Right lobe of liver (tissue), 6 donors: ENCODE measurements around the gene NEDD4L. TPM values are rescaled to one million over a fixed set of nuclear protein-coding genes. Genes with fewer than 3 reads are reported as not detected.

Source experiments
- ATAC-seq, 4 donors: fragments of 200-7000 bp; cut with Tn5 transposase; one replicate each; pipeline ENCODE4 v1.9.1; 2020; ENCODE audit warnings: mild to moderate bottlenecking in 4 of 4, moderate library complexity in 4 of 4
- DNase-seq, 3 donors: peaks; one replicate each; pipeline ENCODE4 v3.0.0-alpha.2; 2020
- H3K27ac ChIP-seq, 3 donors: fragments of 200-600 bp; one replicate each; pipeline ENCODE4 v1.8.0; 2022
- H3K27me3 ChIP-seq, 2 donors: fragments of 200-600 bp; one replicate each; pipeline ENCODE4 v1.8.0; 2022
- H3K36me3 ChIP-seq, 4 donors: fragments of 200-600 bp; sonication (generic) in 1 of 4; one replicate each; pipeline versions ENCODE4 v1.5.1 to v1.8.0; 2017 to 2022; ENCODE audit warnings: control low read depth in 1 of 4
- H3K4me1 ChIP-seq, 4 donors: fragments of 200-600 bp; sonication (generic) in 1 of 4; one replicate each; pipeline versions ENCODE4 v1.5.1 to v1.8.0; 2017 to 2022; ENCODE audit warnings: control low read depth in 1 of 4
- H3K4me3 ChIP-seq, 3 donors: fragments of 200-600 bp; one replicate each; pipeline ENCODE4 v1.8.0; 2022
- H3K9me3 ChIP-seq, 4 donors: fragments of 200-600 bp; sonication (generic) in 1 of 4; one replicate each; pipeline versions ENCODE4 v1.5.1 to v1.8.0; 2017 to 2022; ENCODE audit warnings: control low read depth in 1 of 4
- POLR2A ChIP-seq: fragments of 450-650 bp; IDR thresholded peaks from one replicate; pipeline ENCODE4 v1.6.1; 2017; ENCODE audit warnings: antibody characterized with exemption, mild to moderate bottlenecking
- WGBS: methylation state at CpG from one replicate; pipeline ENCODE4 v1.1.6; 2018; ENCODE audit warnings: low coverage, low lambda C conversion rate; ENCODE audit not compliant: insufficient coverage; ENCODE audit errors: missing lambda C conversion rate; 5-methylcytosine and 5-hydroxymethylcytosine counted together
- intact Hi-C, 2 donors: fragments of 100-400 bp; cut with DNase I; formaldehyde crosslinking; loops; one replicate each; pipeline versions ENCODE4 v1.11.2 to v1.14.1; 2022
- total RNA-seq, 6 experiments: library from RNA; depleted of rRNA in 2 of 6; stranded (reverse); fragments of >200 nt in 2 of 6; fragmentation: NEBNext Ultra II Directional in 3 of 6; extraction: Animal tissue kit (Norgen Biotek cat#: 25700) in 3 of 6; gene quantifications; one replicate each; pipeline versions ENCODE4 v1.1.0 to v1.2.4, GENCODE V29; 2016 to 2023
- TF ChIP-seq, protein P1 (sequence below), 4 donors: fragments of 200-600 bp in 3 of 4; fragments of 450-650 bp in 1 of 4; IDR thresholded peaks; one replicate each; pipeline versions ENCODE4 v1.5.1 to v1.8.0; 2016 to 2022; ENCODE audit warnings: antibody characterized with exemption in 4 of 4, mild to moderate bottlenecking in 2 of 4
- donor health status: DM: no; HTN: yes; CAD: no.
- donor health status: DM: no; HTN: no; CAD: no.
- donor health status: DM: no; HTN: no; CAD: no.
- donor health status: DM: no; HTN: yes; CAD: no.
- donor health status: DM: no; HTN: yes; CAD: no.

The NEDD4L gene
- total RNA-seq, 6 experiments from 2014 or later: 21.5 to 41.0 (median 33.2) TPM

DNA sequence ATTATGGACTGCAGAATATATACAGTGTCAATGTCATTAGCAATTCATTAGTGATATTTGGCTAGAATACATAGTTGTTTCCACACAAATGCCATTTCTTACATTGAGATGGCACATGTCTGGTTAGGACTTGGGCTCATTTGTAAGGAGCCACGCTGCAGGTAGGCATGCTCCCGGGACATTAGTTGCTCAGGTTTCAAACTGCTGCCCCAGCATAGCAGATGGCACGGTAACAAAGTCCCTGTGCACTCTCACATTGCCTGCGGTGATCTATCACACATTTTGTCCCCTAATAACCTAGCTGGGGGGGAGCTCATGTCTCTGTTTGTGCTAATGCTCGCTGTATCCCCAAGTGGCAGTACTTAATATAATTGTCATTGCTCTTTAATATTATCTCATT is 185.1 kb downstream of the NEDD4L start:
- TF ChIP-seq POLR2A: no peak
- TF ChIP-seq, protein P1, sequence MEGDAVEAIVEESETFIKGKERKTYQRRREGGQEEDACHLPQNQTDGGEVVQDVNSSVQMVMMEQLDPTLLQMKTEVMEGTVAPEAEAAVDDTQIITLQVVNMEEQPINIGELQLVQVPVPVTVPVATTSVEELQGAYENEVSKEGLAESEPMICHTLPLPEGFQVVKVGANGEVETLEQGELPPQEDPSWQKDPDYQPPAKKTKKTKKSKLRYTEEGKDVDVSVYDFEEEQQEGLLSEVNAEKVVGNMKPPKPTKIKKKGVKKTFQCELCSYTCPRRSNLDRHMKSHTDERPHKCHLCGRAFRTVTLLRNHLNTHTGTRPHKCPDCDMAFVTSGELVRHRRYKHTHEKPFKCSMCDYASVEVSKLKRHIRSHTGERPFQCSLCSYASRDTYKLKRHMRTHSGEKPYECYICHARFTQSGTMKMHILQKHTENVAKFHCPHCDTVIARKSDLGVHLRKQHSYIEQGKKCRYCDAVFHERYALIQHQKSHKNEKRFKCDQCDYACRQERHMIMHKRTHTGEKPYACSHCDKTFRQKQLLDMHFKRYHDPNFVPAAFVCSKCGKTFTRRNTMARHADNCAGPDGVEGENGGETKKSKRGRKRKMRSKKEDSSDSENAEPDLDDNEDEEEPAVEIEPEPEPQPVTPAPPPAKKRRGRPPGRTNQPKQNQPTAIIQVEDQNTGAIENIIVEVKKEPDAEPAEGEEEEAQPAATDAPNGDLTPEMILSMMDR (IDR thresholded peaks at IDR 0.05): no peak
- no peaks in the 10 kb centered on the region for H3K9me3 ChIP-seq
- no peak overlapping the region for H3K27ac ChIP-seq
- WGBS: 92% methylated on average over 2 of the region's 5 CpGs
- no peaks in the 10 kb centered on the region for H3K36me3 ChIP-seq
- H3K27me3 ChIP-seq: no peaks in the 10 kb centered on the region
- DNase-seq (no peak), ATAC-seq (no peak)
- intact Hi-C loops: no loop called here
- peaks cover 0 to 69% (median 26%) of the 10 kb centered on the region in 4 donors for H3K4me1 ChIP-seq
- no peak overlapping the region for H3K4me3 ChIP-seq

DNA sequence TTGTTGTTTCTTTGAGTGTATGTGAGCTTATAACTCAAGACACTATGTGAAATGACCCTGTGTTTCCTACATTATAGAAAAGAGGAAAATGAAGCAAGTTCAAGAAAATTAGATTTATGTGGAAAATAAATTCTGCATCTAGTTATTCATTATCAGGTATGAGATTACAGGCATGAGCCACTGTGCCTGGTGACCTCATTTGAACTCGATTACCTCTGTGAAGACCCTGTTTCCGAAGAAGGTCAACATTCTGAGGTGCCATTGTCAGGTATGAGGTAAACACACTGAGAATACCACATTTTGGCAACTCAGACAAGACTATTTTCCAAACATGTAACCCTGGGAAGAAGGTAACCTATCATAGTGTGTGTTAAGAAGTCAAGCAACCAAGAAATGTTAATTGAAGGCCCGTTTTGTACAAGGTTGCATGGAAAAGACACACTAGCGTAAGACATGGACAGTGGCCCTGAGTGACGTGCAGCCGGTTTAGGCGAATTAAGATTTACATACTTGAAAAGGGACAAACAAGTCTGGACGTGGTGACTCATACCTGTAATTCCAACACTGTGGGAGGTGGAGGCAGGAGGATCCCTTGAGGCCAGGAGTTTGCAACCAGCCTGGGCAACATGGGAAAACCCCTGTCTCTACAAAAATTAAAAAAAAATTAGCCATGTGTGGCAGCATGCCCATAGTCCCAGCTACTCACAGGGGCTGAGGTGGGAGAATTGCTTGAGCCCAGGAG is 186.6 kb downstream of the NEDD4L start:
- Histone ChIP-seq H3K27me3 (no peaks in the 10 kb centered on the region), H3K36me3 (no peaks in the 10 kb centered on the region), H3K27ac (peak overlapping the region in 2 of 3 donors; percentile 12 to 13), H3K4me1 (peaks cover 0 to 67% (median 25%) of the 10 kb centered on the region in 4 donors), H3K4me3 (no peak overlapping the region), H3K9me3 (no peaks in the 10 kb centered on the region)
- TF ChIP-seq, protein P1 (IDR thresholded peaks at IDR 0.05): no peak
- no peak for TF ChIP-seq POLR2A
- whole genome bisulfite sequencing: 40% methylated on average over 8 of the region's 8 CpGs
- DNase-seq (peak in 1 of 3 donors; percentile 40), ATAC-seq (peak in 1 of 4 donors; percentile 46)
- intact Hi-C loops: no loop called here

DNA sequence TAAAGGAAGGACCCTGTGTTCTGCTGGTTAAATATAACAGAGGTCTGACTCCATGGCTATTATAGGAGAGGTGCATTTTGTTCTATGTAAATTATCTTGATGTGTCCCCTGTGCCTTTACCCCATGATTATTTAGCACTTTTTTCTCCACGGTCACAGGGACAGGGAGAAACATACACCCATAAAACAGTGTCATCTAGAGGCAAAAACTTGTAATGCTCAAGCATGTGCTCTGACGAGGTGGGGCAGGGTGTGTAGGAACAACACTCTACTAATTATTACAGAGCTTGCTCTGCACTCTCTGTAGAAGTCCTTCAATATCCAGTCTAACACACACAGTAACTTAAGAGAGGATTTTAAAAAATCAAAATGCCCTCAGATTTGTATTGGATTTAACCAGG is 187.9 kb downstream of the NEDD4L start:
- ATAC-seq: peak; percentile 57 to 83 (median 70)
- intact Hi-C loops: no loop called here
- TF ChIP-seq POLR2A: no peak
- TF ChIP-seq, protein P1 (IDR thresholded peaks at IDR 0.05): peak; percentile 34 to 60 (median 46)
- WGBS: 28% methylated on average over 2 of the region's 2 CpGs
- peak overlapping the region; percentile 36 to 81 (median 66) for H3K27ac ChIP-seq
- peaks cover 0 to 61% (median 24%) of the 10 kb centered on the region in 4 donors for H3K4me1 ChIP-seq
- H3K27me3 ChIP-seq: no peaks in the 10 kb centered on the region
- no peak overlapping the region for H3K4me3 ChIP-seq
- DNase-seq: no peak
- no peaks in the 10 kb centered on the region for H3K36me3 ChIP-seq
- H3K9me3 ChIP-seq: no peaks in the 10 kb centered on the region

DNA sequence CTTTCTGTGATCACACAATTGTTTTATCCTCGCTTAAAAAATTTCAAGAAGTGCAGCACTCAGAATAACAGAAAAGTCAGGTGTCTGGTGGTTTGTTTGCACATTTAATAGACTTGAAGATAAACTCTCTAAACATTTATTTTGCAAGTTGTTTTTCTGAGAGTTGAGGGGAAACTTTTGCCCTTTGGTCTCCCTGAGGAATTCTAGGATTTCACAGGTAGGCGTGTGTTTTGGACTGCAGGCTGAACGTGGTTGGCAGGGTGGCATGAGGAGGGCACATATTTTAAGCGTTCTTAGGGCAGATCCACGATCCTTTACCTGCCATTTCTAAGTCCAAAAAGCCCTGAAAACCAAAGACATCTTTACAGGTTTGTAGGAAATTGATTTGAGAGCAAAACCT is 188.6 kb downstream of the NEDD4L start:
- peak overlapping the region in 2 of 3 donors; percentile 6 to 17 for H3K4me3 ChIP-seq
- peak overlapping the region; percentile 36 to 81 (median 66) for H3K27ac ChIP-seq
- TF ChIP-seq, protein P1 (IDR thresholded peaks at IDR 0.05): no peak
- no peak for TF ChIP-seq POLR2A
- DNase-seq (peak in 1 of 3 donors; percentile 62), ATAC-seq (peak; percentile 45 to 74 (median 72))
- H3K4me1 ChIP-seq: peaks cover 0 to 61% (median 24%) of the 10 kb centered on the region in 4 donors
- no peaks in the 10 kb centered on the region for H3K9me3 ChIP-seq
- 18% methylated on average over 5 of the region's 5 CpGs for WGBS
- H3K27me3 ChIP-seq: no peaks in the 10 kb centered on the region
- H3K36me3 ChIP-seq: no peaks in the 10 kb centered on the region
- intact Hi-C loops: no loop called here
